Smooth muscle cell (in vitro differentiated cells): ENCODE results near the gene FAM241A. TPM values are rescaled to one million over a fixed set of nuclear protein-coding genes. Genes with fewer than 3 reads are reported as not detected.

Experiments
- DNase-seq: peaks from one replicate; lab custom pipeline; 2025; ENCODE audit not compliant: unreplicated experiment; lab: John Stamatoyannopoulos, UW
- H2AFZ ChIP-seq: fragments of 200-600 bp; sonication (generic); 2 replicates; pipeline ENCODE4 v1.6.0; 2016; ENCODE audit warnings: antibody characterized with exemption, low read depth, mild to moderate bottlenecking
- H3F3A ChIP-seq: fragments of 200-600 bp; sonication (generic); 2 replicates; pipeline ENCODE4 v1.6.0; 2017; ENCODE audit warnings: antibody characterized with exemption, low read depth
- H3K27ac ChIP-seq: fragments of 200-600 bp; sonication (generic); 2 replicates; pipeline ENCODE4 v1.5.1; 2016; ENCODE audit warnings: low read depth, mild to moderate bottlenecking
- H3K27me3 ChIP-seq: fragments of 200-600 bp; sonication (generic); 2 replicates; pipeline ENCODE4 v1.6.1; 2016; ENCODE audit warnings: low read depth, mild to moderate bottlenecking
- H3K36me3 ChIP-seq: fragments of 200-600 bp; sonication (generic); 2 replicates; pipeline ENCODE4 v1.5.1; 2016; ENCODE audit warnings: low read depth
- H3K4me1 ChIP-seq: fragments of 200-600 bp; sonication (generic); 2 replicates; pipeline ENCODE4 v1.5.1; 2016; ENCODE audit warnings: low read depth
- H3K4me2 ChIP-seq: fragments of 200-600 bp; sonication (generic); 2 replicates; pipeline ENCODE4 v1.6.0; 2016; ENCODE audit warnings: mild to moderate bottlenecking
- H3K4me3 ChIP-seq: fragments of 200-600 bp; sonication (generic); 2 replicates; pipeline ENCODE4 v1.5.1; 2016; ENCODE audit warnings: mild to moderate bottlenecking
- H3K79me2 ChIP-seq: fragments of 200-600 bp; sonication (generic); 2 replicates; pipeline ENCODE4 v1.6.0; 2016; ENCODE audit warnings: low read depth, mild to moderate bottlenecking
- H3K9ac ChIP-seq: fragments of 200-600 bp; sonication (generic); 2 replicates; pipeline ENCODE4 v1.6.0; 2016; ENCODE audit warnings: low read depth
- H3K9me3 ChIP-seq: fragments of 200-600 bp; sonication (generic); replicated peaks from 2 replicates; pipeline ENCODE4 v1.5.1; 2016; ENCODE audit warnings: low read depth
- H4K20me1 ChIP-seq: fragments of 200-600 bp; sonication (generic); 2 replicates; pipeline ENCODE4 v1.6.0; 2016; ENCODE audit warnings: low read depth
- CTCF ChIP-seq: fragments of 200-600 bp; sonication (generic); IDR thresholded peaks from 2 replicates; pipeline ENCODE4 v1.5.1; 2017; ENCODE audit warnings: borderline replicate concordance, mild to moderate bottlenecking, antibody characterized with exemption; ENCODE audit not compliant: insufficient read depth, poor library complexity, severe bottlenecking
- WGBS: methylation state at CpG from one replicate; pipeline ENCODE4 v1.1.7; 2016; ENCODE audit warnings: low lambda C conversion rate; 5-methylcytosine and 5-hydroxymethylcytosine counted together
- polyA plus RNA-seq: library from polyadenylated mRNA; unstranded; fragments of >200 nt; fragmentation: Nextera tagmentation; extraction: Ambion mirVana; gene quantifications from 2 replicates; pipeline ENCODE4 v1.2.1, GENCODE V29; 2016
- total RNA-seq: library from RNA; depleted of rRNA; stranded (reverse); fragments of >200 nt; gene quantifications from 2 replicates; pipeline ENCODE4 v1.2.3, GENCODE V29; 2014

The FAM241A gene
- total and polyA plus RNA-seq, 2 experiments from 2014 or later, result 0.19 to 0.27 TPM

GRCh38 chr4:112144546-112145325 lies 518 bp upstream of the FAM241A start:
- peak overlapping the region; percentile 60 for H3K4me3 ChIP-seq
- no peak overlapping the region for H3K9ac ChIP-seq
- no peak overlapping the region for H3K27ac ChIP-seq
- peak overlapping the region; percentile 82 for H2AFZ ChIP-seq
- peak overlapping the region; percentile 86 for H3K4me2 ChIP-seq
- H3K27me3 ChIP-seq, result peaks cover 30% of the 10 kb centered on the region
- H3K4me1 ChIP-seq, result no peaks in the 10 kb centered on the region
- H3K36me3 ChIP-seq, result no peaks in the 10 kb centered on the region
- H3K79me2 ChIP-seq, result no peaks in the 10 kb centered on the region
- no peaks in the 10 kb centered on the region for H3K9me3 ChIP-seq
- no peak for TF ChIP-seq CTCF
- H3F3A ChIP-seq, result no peaks in the 10 kb centered on the region
- H4K20me1 ChIP-seq, result no peaks in the 10 kb centered on the region
- DNase-seq, result no peak
- WGBS, result 73% methylated on average over 12 of the region's 20 CpGs

GRCh38 chr4:112145790-112146501 lies 692 bp downstream of the FAM241A start:
- no peak overlapping the region for H3K27ac ChIP-seq
- H3K27me3 ChIP-seq, result peaks cover 30% of the 10 kb centered on the region
- H3K36me3 ChIP-seq, result no peaks in the 10 kb centered on the region
- no peaks in the 10 kb centered on the region for H3K9me3 ChIP-seq
- H4K20me1 ChIP-seq, result no peaks in the 10 kb centered on the region
- peak overlapping the region; percentile 60 for H3K4me3 ChIP-seq
- peak; percentile 6 for TF ChIP-seq CTCF
- H3K4me2 ChIP-seq, result peak overlapping the region; percentile 86
- no peaks in the 10 kb centered on the region for H3F3A ChIP-seq
- H2AFZ ChIP-seq, result peak overlapping the region; percentile 97
- H3K79me2 ChIP-seq, result no peaks in the 10 kb centered on the region
- WGBS, result 2% methylated on average over 42 of the region's 53 CpGs
- no peaks in the 10 kb centered on the region for H3K4me1 ChIP-seq
- H3K9ac ChIP-seq, result peak overlapping the region; percentile 28
- DNase-seq, result peak; percentile 16

GRCh38 chr4:112146502-112146813 lies 1.2 kb downstream of the FAM241A start:
- TF ChIP-seq CTCF, result no peak
- H3K4me3 ChIP-seq, result peak overlapping the region; percentile 60
- H3K79me2 ChIP-seq, result no peaks in the 10 kb centered on the region
- H3K4me2 ChIP-seq, result peak overlapping the region; percentile 86
- no peaks in the 10 kb centered on the region for H3F3A ChIP-seq
- H2AFZ ChIP-seq, result peak overlapping the region; percentile 97
- no peaks in the 10 kb centered on the region for H3K4me1 ChIP-seq
- no peaks in the 10 kb centered on the region for H3K9me3 ChIP-seq
- H4K20me1 ChIP-seq, result no peaks in the 10 kb centered on the region
- DNase-seq, result no peak
- H3K27ac ChIP-seq, result no peak overlapping the region
- H3K27me3 ChIP-seq, result peaks cover 30% of the 10 kb centered on the region
- WGBS, result 68% methylated on average over 2 of the region's 2 CpGs
- H3K36me3 ChIP-seq, result no peaks in the 10 kb centered on the region
- H3K9ac ChIP-seq, result no peak overlapping the region
